Activated B cell treated with CpG ODN at 0.5 μM for 24 hours (primary cell): Measurements from ENCODE around the gene RAB40B. TPM values are rescaled to one million over a fixed set of nuclear protein-coding genes. Genes with fewer than 3 reads are reported as not detected.

Experiments
- ATAC-seq: fragments of 200-7000 bp; cut with Tn5 transposase; one replicate; pipeline ENCODE4 v1.10.0; 2021; ENCODE audit warnings: low read depth, mild to moderate bottlenecking, moderate library complexity
- CTCF ChIA-PET: fragments of 350-600 bp; sonication (Branson Sonifier 250); formaldehyde crosslinking; loops from one replicate; lab custom pipeline; 2021; ENCODE audit warnings: antibody characterized with exemption; lab: Charles Lee
- POLR2A ChIA-PET: fragments of 350-600 bp; sonication (Branson Sonifier 250); formaldehyde crosslinking; loops from one replicate; lab custom pipeline; 2021; ENCODE audit warnings: antibody characterized with exemption; lab: Charles Lee
- DNase-seq: peaks from one replicate; pipeline ENCODE4 v3.0.0; 2022
- H3K27ac Mint-ChIP-seq: one replicate; pipeline ENCODE4 v1.8.0; 2020; ENCODE audit warnings: mixed read lengths
- H3K27me3 Mint-ChIP-seq: one replicate; pipeline ENCODE4 v1.8.0; 2021; ENCODE audit warnings: mixed read lengths
- H3K36me3 Mint-ChIP-seq: one replicate; pipeline ENCODE4 v1.8.0; 2021; ENCODE audit warnings: low read depth, mixed read lengths
- H3K4me1 Mint-ChIP-seq: one replicate; pipeline ENCODE4 v1.8.0; 2021; ENCODE audit warnings: mixed read lengths
- H3K4me3 Mint-ChIP-seq: one replicate; pipeline ENCODE4 v1.8.0; 2020; ENCODE audit warnings: mild to moderate bottlenecking, mixed read lengths
- H3K9me3 Mint-ChIP-seq: one replicate; pipeline ENCODE4 v1.8.0; 2020; ENCODE audit warnings: mixed read lengths
- CTCF ChIP-seq: fragments of 200-600 bp; IDR thresholded peaks from one replicate; pipeline ENCODE4 v1.8.0; 2022; ENCODE audit warnings: antibody characterized with exemption, mild to moderate bottlenecking
- intact Hi-C: fragments of 100-400 bp; cut with micrococcal nuclease; formaldehyde crosslinking; loops from one replicate; pipeline ENCODE4 v1.15.1; 2024
- total RNA-seq: library from RNA; stranded (reverse); gene quantifications from 2 replicates; pipeline ENCODE4 v1.2.3, GENCODE V29; 2022

The RAB40B gene
- total RNA-seq, 1 donor from 2014 or later: 2.6 TPM

DNA sequence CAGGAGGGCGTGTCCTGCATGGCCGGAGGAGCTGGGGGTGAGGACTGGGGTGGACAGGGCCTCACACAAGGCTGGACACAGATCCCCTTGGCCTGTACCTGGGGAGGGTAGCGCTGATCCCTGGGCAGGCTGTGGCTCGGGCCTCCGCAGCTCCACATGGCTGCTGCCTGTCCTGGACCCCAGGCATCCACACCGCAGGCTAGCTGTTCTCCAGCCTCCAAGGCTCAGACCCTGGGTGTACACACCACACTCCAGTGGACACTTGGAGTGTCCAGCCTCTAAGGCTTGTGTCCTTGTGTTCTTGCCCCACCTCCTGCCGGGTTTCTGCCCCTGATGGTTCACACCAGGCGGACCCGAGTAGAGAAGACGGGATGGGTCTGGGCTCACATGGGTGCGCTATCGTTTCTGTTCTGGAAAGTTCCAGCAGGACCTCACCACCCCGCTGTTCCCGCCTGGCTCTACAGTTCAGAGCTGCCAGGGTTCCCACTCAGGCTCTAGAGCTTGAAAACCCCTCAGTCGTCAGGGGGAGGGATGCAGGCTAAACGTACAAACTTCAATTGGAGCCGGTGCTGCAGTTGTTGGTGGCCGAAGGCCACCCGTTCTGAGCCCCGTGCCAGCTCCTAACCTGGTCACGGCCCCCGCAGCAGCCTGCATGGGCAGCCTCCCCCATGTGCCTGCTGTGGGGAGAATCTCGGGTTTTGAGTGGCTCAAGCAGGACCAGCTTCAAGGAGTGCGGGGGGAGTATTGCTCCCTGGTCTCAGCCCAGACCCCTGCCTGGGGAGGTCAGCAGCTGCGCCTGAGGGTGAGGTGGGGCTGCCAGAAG is 11.4 kb upstream of the RAB40B start:
- H3K27ac Mint-ChIP-seq: no peak overlapping the region
- TF ChIP-seq CTCF: no peak
- POLR2A ChIA-PET: no interaction called here
- no peaks in the 10 kb centered on the region for H3K27me3 Mint-ChIP-seq
- no peak overlapping the region for H3K4me3 Mint-ChIP-seq
- no peaks in the 10 kb centered on the region for H3K36me3 Mint-ChIP-seq
- H3K9me3 Mint-ChIP-seq: no peaks in the 10 kb centered on the region
- DNase-seq: no peak
- H3K4me1 Mint-ChIP-seq: peaks cover 15% of the 10 kb centered on the region
- CTCF ChIA-PET: no interaction called here
- intact Hi-C loops: no loop called here
- ATAC-seq: no peak

GRCh38 chr17:82709024-82709675 is 10.7 kb upstream of the RAB40B start:
- TF ChIP-seq CTCF: no peak
- Mint-ChIP-seq H3K27me3 (no peaks in the 10 kb centered on the region), H3K36me3 (no peaks in the 10 kb centered on the region), H3K4me3 (no peak overlapping the region), H3K27ac (no peak overlapping the region), H3K4me1 (peaks cover 15% of the 10 kb centered on the region), H3K9me3 (no peaks in the 10 kb centered on the region)
- ATAC-seq: no peak
- POLR2A ChIA-PET: no interaction called here
- no peak for DNase-seq
- intact Hi-C loops: no loop called here
- CTCF ChIA-PET: no interaction called here

GRCh38 chr17:82705756-82706155 is 7.3 kb upstream of the RAB40B start:
- intact Hi-C loops: no loop called here
- Mint-ChIP-seq H3K9me3 (no peaks in the 10 kb centered on the region), H3K27ac (no peak overlapping the region), H3K4me1 (peaks cover 15% of the 10 kb centered on the region), H3K36me3 (no peaks in the 10 kb centered on the region), H3K27me3 (no peaks in the 10 kb centered on the region), H3K4me3 (no peak overlapping the region)
- ChIA-PET CTCF (no interaction called here), POLR2A (no interaction called here)
- no peak for TF ChIP-seq CTCF
- DNase-seq (no peak), ATAC-seq (no peak)

GRCh38 chr17:82704886-82705285 is 6.4 kb upstream of the RAB40B start:
- ATAC-seq: no peak
- TF ChIP-seq CTCF: no peak
- Mint-ChIP-seq H3K4me3 (no peak overlapping the region), H3K27ac (no peak overlapping the region), H3K27me3 (no peaks in the 10 kb centered on the region), H3K4me1 (peaks cover 15% of the 10 kb centered on the region), H3K36me3 (no peaks in the 10 kb centered on the region), H3K9me3 (no peaks in the 10 kb centered on the region)
- intact Hi-C loops: no loop called here
- no peak for DNase-seq
- POLR2A ChIA-PET: no interaction called here
- CTCF ChIA-PET: no interaction called here
